Thyroid gland (tissue), 4 donors: Measurements from ENCODE around the gene ADSS1. TPM values are rescaled to one million over a fixed set of nuclear protein-coding genes. Genes with fewer than 3 reads are reported as not detected.

Source experiments
- DNase-seq, 2 donors: peaks; one replicate each; pipeline ENCODE4 v3.0.0-alpha.2; 2019
- H3K27ac ChIP-seq, 3 donors: fragments of 200-600 bp; sonication (generic); 1 replicate in 2 of 3; 2 replicates in 1 of 3; pipeline ENCODE4 v1.5.1; 2016 to 2019; ENCODE audit warnings: mild to moderate bottlenecking in 1 of 3, moderate library complexity in 1 of 3
- H3K27me3 ChIP-seq: fragments of 200-600 bp; sonication (generic); one replicate; pipeline ENCODE4 v1.5.1; 2019
- H3K36me3 ChIP-seq, 2 donors: fragments of 200-600 bp; sonication (generic); one replicate each; pipeline ENCODE4 v1.5.1; 2016 to 2019
- H3K4me1 ChIP-seq, 2 donors: fragments of 200-600 bp; sonication (generic); one replicate each; pipeline ENCODE4 v1.5.1; 2017 to 2019
- H3K4me3 ChIP-seq, 3 donors: fragments of 200-600 bp; sonication (generic); replicated peaks in 1 of 3; 1 replicate in 2 of 3; 2 replicates in 1 of 3; pipeline ENCODE4 v1.5.1; 2016; ENCODE audit warnings: mild to moderate bottlenecking in 1 of 3
- H3K9me3 ChIP-seq: fragments of 200-600 bp; sonication (generic); one replicate; pipeline ENCODE4 v1.5.1; 2017
- POLR2A ChIP-seq, 2 donors: fragments of 450-650 bp; IDR thresholded peaks; one replicate each; pipeline ENCODE4 v1.6.1; 2017; ENCODE audit warnings: antibody characterized with exemption in 2 of 2, mild to moderate bottlenecking in 2 of 2, moderate library complexity in 1 of 2
- WGBS, 2 donors: methylation state at CpG; one replicate each; pipeline ENCODE4 v1.1.5; 2017; 5-methylcytosine and 5-hydroxymethylcytosine counted together
- intact Hi-C: fragments of 100-400 bp; cut with DNase I; formaldehyde crosslinking; loops from one replicate; pipeline ENCODE4 v1.15.1; 2023
- total RNA-seq, 4 donors: library from RNA; depleted of rRNA; stranded (reverse); fragments of >200 nt; gene quantifications; one replicate each; pipeline ENCODE4 v1.2.3, GENCODE V29; 2016
- TF ChIP-seq, protein P1 (sequence below), 6 experiments: fragments of 200-600 bp in 3 of 6; fragments of 450-650 bp in 3 of 6; sonication (generic) in 3 of 6; IDR thresholded peaks; one replicate each; pipeline ENCODE4 v1.5.1; 2016 to 2019; ENCODE audit warnings: antibody characterized with exemption in 6 of 6, mild to moderate bottlenecking in 2 of 6, inconsistent platforms in 1 of 6, moderate library complexity in 1 of 6

ADSS1 gene
- total RNA-seq, 4 donors from 2014 or later = 13.6 to 26.2 (median 18.9) TPM

DNA sequence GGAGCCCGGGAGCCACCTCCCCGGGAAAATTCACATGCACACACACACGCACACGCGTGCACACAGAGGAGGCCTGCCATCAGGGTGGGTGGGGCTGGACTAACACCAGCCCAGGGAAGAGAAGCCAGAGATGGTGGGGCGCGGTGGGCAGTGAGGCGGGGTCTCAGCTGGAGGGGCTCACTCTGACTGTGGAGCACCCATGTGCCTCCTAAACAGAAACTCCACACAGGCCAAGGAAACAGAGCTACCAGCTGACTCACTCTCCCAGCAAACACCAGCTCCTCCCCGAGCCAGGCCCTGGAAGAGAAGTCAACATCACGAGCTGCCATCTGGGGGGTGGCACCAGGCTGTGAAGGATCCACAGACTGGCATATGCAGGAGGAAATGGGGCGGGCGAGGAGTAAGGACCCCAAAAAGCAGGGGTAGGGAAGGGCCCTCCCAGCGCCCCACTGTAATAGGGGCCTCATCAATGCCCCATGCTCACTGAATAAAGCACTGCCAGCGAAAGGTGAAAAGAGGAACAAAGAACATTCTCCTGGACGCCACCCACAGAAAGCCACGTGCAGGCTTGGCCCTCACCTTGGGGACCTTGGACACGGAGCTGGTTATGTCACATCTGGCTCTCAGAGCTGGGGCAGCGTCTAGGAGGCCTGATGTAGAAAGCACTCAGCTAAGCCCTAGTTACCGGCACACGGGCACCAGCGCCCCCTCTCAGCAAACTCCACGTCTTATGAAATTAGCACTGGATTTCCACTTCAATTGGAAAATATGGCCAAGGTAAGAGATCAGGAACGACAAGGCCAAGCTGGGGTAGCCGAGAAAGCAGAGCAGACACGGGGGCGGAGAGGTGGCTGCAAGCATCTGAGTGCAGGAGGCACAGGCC lies 43.0 kb upstream of the ADSS1 start:
- Histone ChIP-seq H3K4me1 (peaks cover 32 to 45% of the 10 kb centered on the region in 2 donors), H3K27me3 (no peaks in the 10 kb centered on the region)
- intact Hi-C loops = no loop called here

DNA sequence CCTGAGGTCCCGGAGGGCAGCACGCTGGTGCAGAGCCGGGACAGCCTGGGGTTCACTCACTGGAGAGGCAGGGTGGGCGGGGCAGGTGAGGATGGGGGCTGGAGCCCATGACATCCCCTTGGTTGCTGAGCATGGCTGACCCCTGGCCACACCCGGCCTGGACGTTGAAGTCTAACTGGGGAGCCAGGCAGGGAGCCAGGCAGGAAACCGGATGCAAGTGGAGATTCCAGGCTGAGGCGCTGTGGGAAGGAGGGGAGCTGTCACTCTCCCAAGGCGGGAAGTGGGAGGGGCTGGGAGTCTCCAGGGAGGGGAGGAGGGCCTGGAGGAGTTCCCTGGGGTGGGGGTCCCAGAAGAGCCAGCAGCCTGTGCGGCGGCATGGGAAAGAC lies 42.3 kb upstream of the ADSS1 start:
- DNase-seq = peak; percentile 56 to 57
- Histone ChIP-seq H3K4me3 (no peak overlapping the region), H3K27ac (peak overlapping the region in 2 of 3 donors; percentile 34 to 60), H3K9me3 (no peaks in the 10 kb centered on the region), H3K4me1 (peaks cover 32 to 45% of the 10 kb centered on the region in 2 donors), H3K36me3 (no peaks in the 10 kb centered on the region), H3K27me3 (no peaks in the 10 kb centered on the region)
- WGBS, 2 donors = 27 to 33% methylated on average over 11 of the region's 11 CpGs
- TF ChIP-seq, protein P1, sequence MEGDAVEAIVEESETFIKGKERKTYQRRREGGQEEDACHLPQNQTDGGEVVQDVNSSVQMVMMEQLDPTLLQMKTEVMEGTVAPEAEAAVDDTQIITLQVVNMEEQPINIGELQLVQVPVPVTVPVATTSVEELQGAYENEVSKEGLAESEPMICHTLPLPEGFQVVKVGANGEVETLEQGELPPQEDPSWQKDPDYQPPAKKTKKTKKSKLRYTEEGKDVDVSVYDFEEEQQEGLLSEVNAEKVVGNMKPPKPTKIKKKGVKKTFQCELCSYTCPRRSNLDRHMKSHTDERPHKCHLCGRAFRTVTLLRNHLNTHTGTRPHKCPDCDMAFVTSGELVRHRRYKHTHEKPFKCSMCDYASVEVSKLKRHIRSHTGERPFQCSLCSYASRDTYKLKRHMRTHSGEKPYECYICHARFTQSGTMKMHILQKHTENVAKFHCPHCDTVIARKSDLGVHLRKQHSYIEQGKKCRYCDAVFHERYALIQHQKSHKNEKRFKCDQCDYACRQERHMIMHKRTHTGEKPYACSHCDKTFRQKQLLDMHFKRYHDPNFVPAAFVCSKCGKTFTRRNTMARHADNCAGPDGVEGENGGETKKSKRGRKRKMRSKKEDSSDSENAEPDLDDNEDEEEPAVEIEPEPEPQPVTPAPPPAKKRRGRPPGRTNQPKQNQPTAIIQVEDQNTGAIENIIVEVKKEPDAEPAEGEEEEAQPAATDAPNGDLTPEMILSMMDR (IDR thresholded peaks at IDR 0.05) = no peak
- TF ChIP-seq POLR2A (IDR thresholded peaks at IDR 0.05) = no peak
- intact Hi-C loops = no loop called here

More for the DNA sequence above, 43.0 kb upstream of the ADSS1 start:
- no peaks in the 10 kb centered on the region for H3K36me3 ChIP-seq
- no peaks in the 10 kb centered on the region for H3K9me3 ChIP-seq
- DNase-seq = no peak
- H3K4me3 ChIP-seq = no peak overlapping the region
- peak overlapping the region in 2 of 3 donors; percentile 34 to 60 for H3K27ac ChIP-seq
- TF ChIP-seq POLR2A (IDR thresholded peaks at IDR 0.05) = no peak
- TF ChIP-seq, protein P1 (IDR thresholded peaks at IDR 0.05) = no peak
- 56 to 66% methylated on average over 18 to 21 of the region's 26 CpGs for WGBS, 2 donors

DNA sequence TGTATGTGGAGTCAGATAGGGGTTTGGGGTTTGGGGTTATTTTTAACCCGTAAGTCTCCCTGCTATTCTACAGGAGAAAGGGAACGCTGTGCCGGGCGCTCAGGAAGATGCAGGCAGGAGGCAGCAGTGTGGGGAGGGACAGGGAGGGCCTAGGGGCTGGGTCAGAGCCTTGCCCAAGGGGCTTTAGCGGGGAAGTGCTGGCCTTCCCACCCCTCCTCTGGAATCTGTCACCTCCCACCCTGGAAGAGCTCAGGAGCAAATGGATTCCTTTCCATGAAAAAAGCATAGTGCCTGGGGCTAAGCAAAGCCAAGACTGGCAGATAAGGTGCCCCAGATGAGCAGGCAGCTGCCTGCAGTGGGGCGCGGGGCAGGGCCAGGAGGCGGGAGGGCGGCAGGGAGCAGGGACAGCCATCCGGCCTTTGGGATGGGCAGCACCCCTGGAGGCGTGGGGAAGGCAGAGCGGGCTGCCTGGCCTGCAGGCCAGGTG lies 41.9 kb upstream of the ADSS1 start:
- WGBS, 2 donors = 68 to 82% methylated on average over 6 to 12 of the region's 12 CpGs
- intact Hi-C loops = no loop called here
- Histone ChIP-seq H3K27ac (peak overlapping the region in 1 of 3 donors; percentile 60), H3K9me3 (no peaks in the 10 kb centered on the region), H3K4me1 (peaks cover 27 to 40% of the 10 kb centered on the region in 2 donors), H3K36me3 (no peaks in the 10 kb centered on the region), H3K27me3 (no peaks in the 10 kb centered on the region), H3K4me3 (no peak overlapping the region)
- no peak for TF ChIP-seq POLR2A (IDR thresholded peaks at IDR 0.05)
- DNase-seq = no peak

DNA sequence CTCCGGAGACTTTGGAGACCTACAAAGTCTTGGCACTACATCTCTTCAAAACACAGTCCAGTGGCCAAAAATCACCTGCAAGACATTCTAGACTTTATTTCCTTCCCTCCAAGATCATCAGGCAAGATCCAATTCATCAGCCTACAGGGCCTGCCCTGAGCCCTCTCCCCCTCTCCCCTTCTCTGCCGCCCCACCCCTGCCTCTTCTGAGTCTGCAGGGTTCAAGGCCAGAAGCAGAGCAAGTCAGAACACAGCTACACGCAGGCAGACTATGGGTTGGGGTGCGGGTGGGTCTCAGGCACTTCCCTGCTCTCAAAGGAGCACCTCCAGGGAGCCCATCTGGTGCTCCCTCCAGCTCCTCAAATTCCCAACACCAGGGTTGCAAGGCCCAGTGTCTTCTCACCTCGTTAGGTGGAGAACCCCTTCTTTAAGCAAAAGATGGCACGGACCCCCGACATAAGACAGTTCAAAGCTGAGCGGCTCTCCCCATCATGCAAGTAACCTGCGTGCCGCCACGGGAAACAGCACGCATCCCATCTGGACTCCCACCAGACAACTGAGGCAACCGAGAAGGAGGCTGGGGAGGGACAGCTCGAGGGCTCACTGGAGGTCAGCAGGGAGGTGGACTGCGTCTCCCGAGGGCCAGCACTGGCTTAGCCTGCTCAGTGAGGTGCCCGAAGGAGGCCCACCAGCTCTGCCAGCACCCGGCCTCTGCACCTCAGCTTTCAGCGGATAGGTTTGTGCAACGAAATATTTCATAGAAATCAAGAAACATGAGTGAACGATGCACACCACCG lies 40.2 kb upstream of the ADSS1 start:
- DNase-seq = no peak
- H3K27ac ChIP-seq = no peak overlapping the region
- no peaks in the 10 kb centered on the region for H3K27me3 ChIP-seq

DNA sequence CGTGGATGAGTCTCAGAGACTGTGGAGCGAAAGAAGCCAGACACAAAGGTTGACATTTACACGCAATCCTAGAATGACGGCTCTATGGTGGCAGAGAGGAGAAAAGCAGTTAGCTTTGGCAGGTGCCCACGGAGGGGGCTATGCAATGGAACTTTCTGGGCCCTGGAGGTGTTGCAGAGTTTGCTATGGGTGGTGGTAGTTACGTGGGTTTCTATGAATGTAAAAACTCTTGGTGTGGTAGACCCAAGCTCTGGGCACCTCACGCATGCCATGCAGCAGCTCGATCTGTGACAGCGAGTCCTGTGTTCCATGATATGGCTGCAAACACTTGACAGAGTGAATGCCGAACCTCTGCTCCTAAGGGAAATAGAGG lies 39.6 kb upstream of the ADSS1 start:
- no peaks in the 10 kb centered on the region for H3K27me3 ChIP-seq
- no peak overlapping the region for H3K4me3 ChIP-seq
- DNase-seq = no peak
- no peaks in the 10 kb centered on the region for H3K36me3 ChIP-seq
- peaks cover 29 to 45% of the 10 kb centered on the region in 2 donors for H3K4me1 ChIP-seq
- TF ChIP-seq POLR2A (IDR thresholded peaks at IDR 0.05) = no peak
- TF ChIP-seq, protein P1 (IDR thresholded peaks at IDR 0.05) = no peak
- H3K27ac ChIP-seq = no peak overlapping the region
- no peaks in the 10 kb centered on the region for H3K9me3 ChIP-seq
- WGBS, 2 donors = 94 to 96% methylated on average over 10 of the region's 10 CpGs
- intact Hi-C loops = no loop called here

More for the DNA sequence above, 40.2 kb upstream of the ADSS1 start:
- Histone ChIP-seq H3K36me3 (no peaks in the 10 kb centered on the region), H3K4me3 (no peak overlapping the region), H3K9me3 (no peaks in the 10 kb centered on the region), H3K4me1 (peaks cover 25 to 43% of the 10 kb centered on the region in 2 donors)
- 89 to 93% methylated on average over 20 to 22 of the region's 22 CpGs for WGBS, 2 donors
- TF ChIP-seq POLR2A (IDR thresholded peaks at IDR 0.05) = no peak
- TF ChIP-seq, protein P1 (IDR thresholded peaks at IDR 0.05) = no peak
- intact Hi-C loops = no loop called here
